ENCODE data around the gene PLOD1. TPM values are rescaled to one million over a fixed set of nuclear protein-coding genes. Genes with fewer than 3 reads are reported as not detected.

PLOD1 gene
- total and polyA plus RNA-seq, 2 of the 13 experiments (the other 11 are each of a cell fraction or from before 2014, with no cell fraction given), result 70.1 to 318 TPM

DNA sequence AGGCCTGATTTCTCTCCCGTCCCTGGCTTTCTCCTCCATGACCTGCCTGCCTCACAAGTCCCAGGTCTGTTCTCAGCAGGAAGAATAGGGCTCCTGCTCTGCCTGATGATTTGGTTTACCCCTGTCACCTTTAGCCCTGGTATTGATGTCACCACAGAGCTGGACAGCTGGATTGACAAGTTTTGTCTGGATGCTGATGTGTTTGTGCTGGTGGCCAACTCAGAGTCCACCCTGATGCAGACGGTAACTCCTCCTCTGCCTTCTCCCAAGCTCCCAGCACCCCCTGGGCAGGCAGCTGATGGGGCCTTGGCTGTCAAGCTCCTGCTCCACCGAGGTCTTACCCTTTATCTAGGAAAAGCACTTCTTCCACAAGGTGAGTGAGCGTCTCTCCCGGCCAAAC, 64.1 kb downstream of the PLOD1 start (continued):
- no peak for TF ChIP-seq ZSCAN29 (CRISPR knock-in tag; conservative IDR thresholded peaks at IDR 0.05)
- TF ChIP-seq, protein P1, sequence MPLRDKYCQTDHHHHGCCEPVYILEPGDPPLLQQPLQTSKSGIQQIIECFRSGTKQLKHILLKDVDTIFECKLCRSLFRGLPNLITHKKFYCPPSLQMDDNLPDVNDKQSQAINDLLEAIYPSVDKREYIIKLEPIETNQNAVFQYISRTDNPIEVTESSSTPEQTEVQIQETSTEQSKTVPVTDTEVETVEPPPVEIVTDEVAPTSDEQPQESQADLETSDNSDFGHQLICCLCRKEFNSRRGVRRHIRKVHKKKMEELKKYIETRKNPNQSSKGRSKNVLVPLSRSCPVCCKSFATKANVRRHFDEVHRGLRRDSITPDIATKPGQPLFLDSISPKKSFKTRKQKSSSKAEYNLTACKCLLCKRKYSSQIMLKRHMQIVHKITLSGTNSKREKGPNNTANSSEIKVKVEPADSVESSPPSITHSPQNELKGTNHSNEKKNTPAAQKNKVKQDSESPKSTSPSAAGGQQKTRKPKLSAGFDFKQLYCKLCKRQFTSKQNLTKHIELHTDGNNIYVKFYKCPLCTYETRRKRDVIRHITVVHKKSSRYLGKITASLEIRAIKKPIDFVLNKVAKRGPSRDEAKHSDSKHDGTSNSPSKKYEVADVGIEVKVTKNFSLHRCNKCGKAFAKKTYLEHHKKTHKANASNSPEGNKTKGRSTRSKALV (CRISPR knock-in tag; IDR thresholded peaks at IDR 0.05), result no peak
- no peak for TF ChIP-seq KLF12 (CRISPR knock-in tag; IDR thresholded peaks at IDR 0.05; ENCODE audit: borderline replicate concordance)
- TF ChIP-seq ZFP62 (CRISPR knock-in tag; IDR thresholded peaks at IDR 0.05), result no peak
- TF ChIP-seq, protein P2, sequence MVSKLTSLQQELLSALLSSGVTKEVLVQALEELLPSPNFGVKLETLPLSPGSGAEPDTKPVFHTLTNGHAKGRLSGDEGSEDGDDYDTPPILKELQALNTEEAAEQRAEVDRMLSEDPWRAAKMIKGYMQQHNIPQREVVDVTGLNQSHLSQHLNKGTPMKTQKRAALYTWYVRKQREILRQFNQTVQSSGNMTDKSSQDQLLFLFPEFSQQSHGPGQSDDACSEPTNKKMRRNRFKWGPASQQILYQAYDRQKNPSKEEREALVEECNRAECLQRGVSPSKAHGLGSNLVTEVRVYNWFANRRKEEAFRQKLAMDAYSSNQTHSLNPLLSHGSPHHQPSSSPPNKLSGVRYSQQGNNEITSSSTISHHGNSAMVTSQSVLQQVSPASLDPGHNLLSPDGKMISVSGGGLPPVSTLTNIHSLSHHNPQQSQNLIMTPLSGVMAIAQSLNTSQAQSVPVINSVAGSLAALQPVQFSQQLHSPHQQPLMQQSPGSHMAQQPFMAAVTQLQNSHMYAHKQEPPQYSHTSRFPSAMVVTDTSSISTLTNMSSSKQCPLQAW (CRISPR knock-in tag; IDR thresholded peaks at IDR 0.05), result no peak
- TF ChIP-seq, protein P3, sequence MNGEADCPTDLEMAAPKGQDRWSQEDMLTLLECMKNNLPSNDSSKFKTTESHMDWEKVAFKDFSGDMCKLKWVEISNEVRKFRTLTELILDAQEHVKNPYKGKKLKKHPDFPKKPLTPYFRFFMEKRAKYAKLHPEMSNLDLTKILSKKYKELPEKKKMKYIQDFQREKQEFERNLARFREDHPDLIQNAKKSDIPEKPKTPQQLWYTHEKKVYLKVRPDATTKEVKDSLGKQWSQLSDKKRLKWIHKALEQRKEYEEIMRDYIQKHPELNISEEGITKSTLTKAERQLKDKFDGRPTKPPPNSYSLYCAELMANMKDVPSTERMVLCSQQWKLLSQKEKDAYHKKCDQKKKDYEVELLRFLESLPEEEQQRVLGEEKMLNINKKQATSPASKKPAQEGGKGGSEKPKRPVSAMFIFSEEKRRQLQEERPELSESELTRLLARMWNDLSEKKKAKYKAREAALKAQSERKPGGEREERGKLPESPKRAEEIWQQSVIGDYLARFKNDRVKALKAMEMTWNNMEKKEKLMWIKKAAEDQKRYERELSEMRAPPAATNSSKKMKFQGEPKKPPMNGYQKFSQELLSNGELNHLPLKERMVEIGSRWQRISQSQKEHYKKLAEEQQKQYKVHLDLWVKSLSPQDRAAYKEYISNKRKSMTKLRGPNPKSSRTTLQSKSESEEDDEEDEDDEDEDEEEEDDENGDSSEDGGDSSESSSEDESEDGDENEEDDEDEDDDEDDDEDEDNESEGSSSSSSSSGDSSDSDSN (CRISPR knock-in tag; IDR thresholded peaks at IDR 0.05), result no peak
- no peak for TF ChIP-seq ZNF746 (CRISPR knock-in tag; IDR thresholded peaks at IDR 0.05)
- TF ChIP-seq, protein P4, sequence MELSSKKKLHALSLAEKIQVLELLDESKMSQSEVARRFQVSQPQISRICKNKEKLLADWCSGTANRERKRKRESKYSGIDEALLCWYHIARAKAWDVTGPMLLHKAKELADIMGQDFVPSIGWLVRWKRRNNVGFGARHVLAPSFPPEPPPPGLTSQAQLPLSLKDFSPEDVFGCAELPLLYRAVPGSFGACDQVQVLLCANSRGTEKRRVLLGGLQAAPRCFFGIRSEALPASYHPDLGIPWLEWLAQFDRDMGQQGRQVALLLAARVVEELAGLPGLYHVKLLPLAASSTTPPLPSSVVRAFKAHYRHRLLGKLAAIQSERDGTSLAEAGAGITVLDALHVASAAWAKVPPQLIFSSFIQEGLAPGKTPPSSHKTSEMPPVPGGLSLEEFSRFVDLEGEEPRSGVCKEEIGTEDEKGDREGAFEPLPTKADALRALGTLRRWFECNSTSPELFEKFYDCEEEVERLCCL (CRISPR knock-in tag; IDR thresholded peaks at IDR 0.05; ENCODE audit: borderline replicate concordance), result no peak
- no peak for TF ChIP-seq HOXA7 (CRISPR knock-in tag; IDR thresholded peaks at IDR 0.05)
- no peak for TF ChIP-seq ZBTB21 (CRISPR knock-in tag; IDR thresholded peaks at IDR 0.05)
- no peak for TF ChIP-seq AGO1 (IDR thresholded peaks at IDR 0.05; ENCODE audit: low read depth, low read length, poor library complexity, severe bottlenecking)
- no peak for TF ChIP-seq ZNF253 (CRISPR knock-in tag; IDR thresholded peaks at IDR 0.05; ENCODE audit: borderline replicate concordance)
